GM19099 (cell line): ENCODE measurements around the gene RPS6KA4.

Source experiments
- POLR2A ChIP-seq: IDR thresholded peaks from 3 replicates; pipeline ENCODE4 v1.6.1; 2011; ENCODE audit warnings: low read depth; ENCODE audit not compliant: insufficient read length; ENCODE audit errors: extremely low read depth

The RPS6KA4 gene

GRCh38 chr11:64369440-64370421 lies 10.8 kb downstream of the RPS6KA4 start:
- TF ChIP-seq POLR2A = no peak

- no peak for TF ChIP-seq POLR2A
These were observed 12.2 kb downstream of the RPS6KA4 start for GRCh38 chr11:64371201-64371600.

GRCh38 chr11:64372021-64372420 lies 13.1 kb downstream of the RPS6KA4 start:
- TF ChIP-seq POLR2A = no peak

- TF ChIP-seq POLR2A = no peak
These were observed 14.0 kb downstream of the RPS6KA4 start for GRCh38 chr11:64372802-64373597.

GRCh38 chr11:64373598-64373974 lies 14.6 kb downstream of the RPS6KA4 start:
- no peak for TF ChIP-seq POLR2A

GRCh38 chr11:64376071-64376470 lies 17.1 kb downstream of the RPS6KA4 start:
- no peak for TF ChIP-seq POLR2A

- TF ChIP-seq POLR2A = no peak
These were observed 19.4 kb downstream of the RPS6KA4 start for GRCh38 chr11:64378335-64378880.

DNA sequence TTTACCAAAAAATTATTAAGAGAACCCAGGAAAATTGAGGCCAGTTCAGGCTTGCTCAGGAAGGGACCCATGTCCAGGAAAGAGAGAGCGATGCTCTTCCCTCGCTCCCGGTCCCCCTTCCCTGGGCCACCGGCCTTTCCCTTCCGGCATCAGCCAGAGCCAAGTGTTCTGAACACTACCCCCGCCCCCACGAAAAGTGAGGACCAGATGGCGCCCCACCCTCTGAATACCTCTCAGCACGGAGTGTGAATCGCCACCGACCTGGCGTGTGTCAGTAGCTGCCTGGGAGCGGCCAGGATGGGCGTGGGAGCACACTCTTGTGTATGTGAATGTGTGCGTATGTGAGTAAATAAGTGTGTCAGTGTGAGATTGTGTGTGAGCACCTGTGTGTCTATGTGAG lies 20.2 kb downstream of the RPS6KA4 start:
- TF ChIP-seq POLR2A = no peak

GRCh38 chr11:64379817-64380709 lies 21.1 kb downstream of the RPS6KA4 start:
- no peak for TF ChIP-seq POLR2A

- no peak for TF ChIP-seq POLR2A
These were observed 22.4 kb downstream of the RPS6KA4 start for GRCh38 chr11:64381350-64381749.

DNA sequence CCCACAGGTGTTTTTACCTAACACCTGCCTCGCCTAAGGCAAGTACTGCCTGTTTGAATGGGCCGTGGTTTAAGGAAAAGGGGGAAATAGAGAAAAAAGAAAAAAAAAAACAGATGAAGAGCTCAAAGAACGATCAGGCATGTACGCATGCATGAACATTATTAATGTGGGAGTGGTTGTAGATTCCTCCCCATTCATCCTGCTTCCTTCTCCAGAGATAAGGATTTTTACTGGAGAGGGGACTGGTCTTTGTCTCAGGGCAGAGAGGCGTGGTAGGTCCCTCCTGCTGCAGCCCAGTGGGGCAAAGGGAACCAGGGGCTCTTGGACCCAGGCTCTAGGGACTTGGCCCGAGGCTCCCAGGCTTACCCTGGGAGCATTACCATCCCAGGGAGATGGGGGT lies 23.1 kb downstream of the RPS6KA4 start:
- TF ChIP-seq POLR2A = no peak

DNA sequence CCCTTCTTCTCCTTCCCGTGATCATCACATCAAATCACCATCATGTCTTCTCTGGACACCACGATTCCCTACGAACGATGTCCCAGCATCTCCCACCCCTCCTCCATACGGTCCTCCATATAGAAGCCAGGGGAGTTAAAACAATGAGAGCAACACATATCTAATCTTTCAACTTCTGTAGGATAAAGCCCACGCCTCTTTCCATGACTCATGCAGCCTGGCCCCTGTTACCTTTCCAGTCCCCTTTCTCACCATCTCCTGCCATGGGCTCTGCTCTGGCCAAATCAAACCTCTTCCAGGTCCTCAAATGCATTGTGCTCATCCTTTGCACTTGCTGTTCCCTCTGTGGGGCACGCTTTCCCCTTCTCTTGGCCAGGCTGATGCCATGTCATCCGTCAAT lies 23.6 kb downstream of the RPS6KA4 start:
- TF ChIP-seq POLR2A = no peak

GRCh38 chr11:64383580-64383979 lies 24.6 kb downstream of the RPS6KA4 start:
- TF ChIP-seq POLR2A = no peak

- TF ChIP-seq POLR2A = no peak
These were observed 25.2 kb downstream of the RPS6KA4 start for GRCh38 chr11:64384028-64384737.
